Endometrial microvascular endothelial cells (primary cell): Measurements from ENCODE around the gene CD6. TPM values are rescaled to one million over a fixed set of nuclear protein-coding genes. Genes with fewer than 3 reads are reported as not detected.

Experiments used
- in situ Hi-C: cut with HindIII; loops from 2 replicates; pipeline ENCODE4 v1.10.0; 2017; ENCODE audit warnings: low sequenced_read_pairs, low pct_unique_long_range_greater_than_20kb; ENCODE audit errors: inconsistent ontology term
- total RNA-seq: library from RNA; depleted of rRNA; stranded (reverse); fragments of >200 nt; gene quantifications from one replicate; pipeline ENCODE4 v1.2.3, GENCODE V29; 2015; ENCODE audit errors: inconsistent ontology term

CD6 gene
- total RNA-seq, 1 donor from 2014 or later: not detected

DNA sequence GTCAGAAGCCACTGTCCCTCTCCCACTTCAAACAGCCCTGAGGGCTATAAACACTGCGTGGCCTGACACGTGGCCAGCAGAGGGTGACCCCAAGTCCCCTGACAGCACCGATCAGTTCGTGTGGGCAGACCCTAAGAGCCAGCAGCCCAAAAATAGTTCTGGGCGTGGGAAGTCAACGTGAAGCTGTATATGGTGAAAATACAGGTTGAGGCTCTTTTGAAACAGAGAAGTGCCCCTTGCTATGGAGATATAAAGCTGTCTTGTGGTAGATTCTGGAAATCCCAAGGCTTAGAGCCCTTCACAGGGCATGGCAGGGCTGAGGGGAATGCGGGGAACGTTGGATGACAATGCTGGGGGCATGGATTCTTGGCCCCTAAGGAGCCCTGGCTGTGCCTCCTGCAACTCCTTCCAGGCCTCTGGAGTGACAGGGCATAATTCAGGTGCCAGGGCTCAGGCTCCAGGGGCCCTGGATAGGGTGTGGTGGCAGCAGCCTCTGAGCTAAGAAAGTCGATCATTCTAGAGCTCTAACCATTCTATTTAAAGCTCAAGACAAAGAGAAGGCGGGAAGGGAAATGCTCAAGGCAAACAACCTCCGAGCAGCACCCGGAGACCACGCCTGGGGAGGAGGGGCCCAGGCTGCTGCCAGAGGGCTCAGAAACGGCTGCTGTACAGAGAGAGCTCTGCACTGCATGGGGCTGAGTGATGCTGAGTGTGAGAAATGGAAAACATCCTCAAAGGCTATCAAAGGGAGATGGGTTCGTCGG, 70.5 kb downstream of the CD6 start:
- in situ Hi-C loops: no loop called here

DNA sequence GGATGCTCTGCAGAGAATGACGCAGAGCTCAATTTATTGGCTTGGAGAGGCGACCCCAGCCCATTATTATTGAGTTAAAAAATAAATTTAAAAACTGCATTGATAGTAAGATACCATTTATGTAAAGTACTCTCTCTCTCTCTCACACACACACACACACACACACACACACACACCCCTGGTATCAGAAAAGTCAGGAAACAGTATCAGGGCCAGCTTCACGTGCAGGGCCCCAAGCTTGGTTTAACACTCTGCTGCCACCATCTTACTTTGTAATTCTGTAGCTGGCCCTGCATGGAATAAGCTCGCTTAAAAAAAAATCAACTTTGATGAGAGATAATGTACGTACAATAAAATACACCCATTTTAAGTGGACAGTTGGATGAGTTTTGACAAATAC, 71.1 kb downstream of the CD6 start:
- in situ Hi-C loops: no loop called here

DNA sequence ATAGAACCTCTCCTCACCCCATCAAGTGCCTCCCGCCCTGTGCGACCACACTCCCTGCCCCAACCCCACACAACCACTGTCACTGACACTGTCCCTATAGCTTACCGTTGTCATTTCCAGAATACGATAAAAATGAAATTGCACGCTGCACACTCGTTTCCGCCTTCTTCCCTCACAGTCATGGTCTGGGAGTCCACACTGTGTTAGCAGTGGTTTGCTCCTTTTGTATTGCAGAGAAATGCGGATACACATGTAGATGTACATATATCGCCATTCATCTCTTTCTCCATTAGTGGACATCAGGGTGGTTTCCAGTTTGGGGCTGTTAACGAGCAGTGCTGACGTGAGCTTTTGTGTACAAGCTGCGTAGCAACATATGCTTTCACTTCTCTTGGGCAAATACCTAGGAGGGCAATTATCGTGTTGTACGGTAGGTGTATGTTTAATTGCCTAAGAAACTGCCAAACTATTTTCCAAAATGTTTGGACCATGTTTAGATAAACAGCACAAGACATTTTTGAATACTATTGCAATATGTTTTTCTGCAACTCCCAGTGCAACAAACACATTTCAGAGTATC, 71.6 kb downstream of the CD6 start:
- in situ Hi-C loops: no loop called here

DNA sequence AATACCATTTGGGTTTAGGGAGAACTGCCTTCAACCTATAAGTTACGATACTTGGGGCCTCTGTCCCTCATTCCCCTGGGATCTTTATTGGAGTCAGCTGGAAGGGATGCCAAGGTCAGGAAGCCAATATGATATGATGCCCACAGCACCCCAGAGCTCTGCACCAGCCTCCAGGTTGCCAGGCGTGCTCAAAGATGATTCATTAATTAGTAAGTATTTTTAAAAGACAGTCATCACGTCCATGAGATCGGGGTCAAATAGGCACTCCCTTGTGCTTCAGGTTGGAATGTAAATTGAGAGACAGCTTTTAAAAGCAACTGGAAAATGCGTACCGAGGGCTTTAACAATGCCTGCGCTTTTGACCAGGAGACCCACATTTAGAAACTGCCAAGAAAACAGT, 73.8 kb downstream of the CD6 start:
- in situ Hi-C loops: no loop called here

DNA sequence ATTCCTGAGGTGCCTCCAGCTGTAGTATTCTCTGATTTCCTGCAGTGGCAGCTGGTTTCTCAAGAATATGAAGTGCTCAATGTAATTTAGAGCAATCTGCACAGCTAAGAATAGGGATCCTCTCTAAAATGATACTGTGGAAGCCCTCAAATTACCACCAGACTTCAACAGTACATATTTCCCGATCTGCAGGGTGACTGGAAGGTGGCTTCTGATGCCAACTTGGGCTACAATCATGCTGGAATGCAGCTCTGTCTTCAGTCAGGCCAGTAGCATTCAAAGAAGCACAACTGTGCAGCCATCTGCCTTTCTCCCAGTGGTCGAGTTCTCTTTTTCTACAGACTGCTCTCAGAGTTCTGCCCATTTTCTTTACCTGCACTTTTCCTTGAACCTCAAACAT, 75.4 kb downstream of the CD6 start:
- in situ Hi-C loops: no loop called here

DNA sequence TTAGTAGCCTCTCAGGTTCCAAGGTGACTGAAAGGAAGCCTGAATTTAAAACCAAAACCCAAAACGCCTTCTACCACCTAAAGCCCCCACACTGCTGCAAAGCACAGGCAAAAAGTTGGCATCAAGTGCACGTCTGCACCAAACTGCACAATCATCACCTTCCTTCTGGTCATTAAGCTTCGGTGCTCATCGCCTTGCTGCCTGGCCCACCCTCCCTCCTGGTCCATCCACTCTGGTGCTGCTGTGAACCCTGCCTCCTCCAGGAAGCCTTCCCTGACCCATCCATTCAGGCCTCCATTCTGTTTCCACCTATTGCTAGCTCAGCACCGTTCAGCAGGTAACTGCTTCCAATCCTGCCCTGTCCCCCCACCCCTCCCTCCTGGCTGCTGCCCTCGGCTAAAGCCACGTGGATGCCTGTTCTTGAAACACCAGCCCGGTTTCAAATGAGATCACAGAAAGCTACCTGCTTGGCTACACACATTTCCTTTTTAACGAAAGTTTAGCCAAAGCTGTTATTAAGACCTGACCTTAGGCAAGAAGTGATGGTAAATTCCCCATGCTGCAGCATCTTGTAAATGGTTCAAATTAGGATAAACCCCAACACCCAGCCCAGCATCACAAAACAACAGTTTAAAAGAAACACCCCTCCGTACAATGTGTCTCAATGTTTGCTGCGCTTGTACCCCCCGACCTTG, 77.0 kb downstream of the CD6 start:
- in situ Hi-C loops: no loop called here

DNA sequence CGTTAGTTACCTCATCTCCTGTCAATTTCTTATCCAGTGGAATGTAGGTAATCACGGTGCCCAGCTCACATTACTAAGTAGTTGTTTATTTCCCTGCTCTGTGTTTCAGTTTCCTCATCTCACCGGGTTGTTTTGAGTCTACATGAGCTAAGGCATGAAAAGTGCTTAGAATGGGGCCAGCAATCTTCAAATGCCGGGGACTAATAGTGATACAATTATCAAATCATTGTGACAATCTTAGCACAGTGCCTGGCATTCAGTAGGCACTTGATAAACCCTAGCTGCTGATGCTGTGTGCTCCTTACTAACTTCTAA, 77.5 kb downstream of the CD6 start:
- in situ Hi-C loops: no loop called here

DNA sequence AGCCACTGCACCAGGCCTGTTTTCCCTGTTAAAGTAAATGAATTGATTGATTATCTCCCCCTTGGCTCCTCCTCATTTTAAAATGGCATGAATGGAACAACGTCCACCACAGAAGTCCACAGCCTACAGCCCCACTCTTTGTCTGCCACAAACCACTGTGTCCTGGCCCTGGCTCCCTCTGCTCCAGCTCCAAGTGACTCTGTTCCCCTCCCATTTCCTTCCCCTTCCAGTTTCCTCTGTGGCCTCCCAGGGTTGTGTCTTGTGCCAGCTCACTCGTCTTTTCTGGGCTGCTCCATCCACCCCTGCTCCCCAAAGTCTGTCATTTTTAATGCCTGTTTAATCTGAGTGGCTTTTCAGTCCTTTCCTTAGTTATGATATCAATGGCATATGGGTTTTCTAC, 78.4 kb downstream of the CD6 start:
- in situ Hi-C loops: no loop called here

DNA sequence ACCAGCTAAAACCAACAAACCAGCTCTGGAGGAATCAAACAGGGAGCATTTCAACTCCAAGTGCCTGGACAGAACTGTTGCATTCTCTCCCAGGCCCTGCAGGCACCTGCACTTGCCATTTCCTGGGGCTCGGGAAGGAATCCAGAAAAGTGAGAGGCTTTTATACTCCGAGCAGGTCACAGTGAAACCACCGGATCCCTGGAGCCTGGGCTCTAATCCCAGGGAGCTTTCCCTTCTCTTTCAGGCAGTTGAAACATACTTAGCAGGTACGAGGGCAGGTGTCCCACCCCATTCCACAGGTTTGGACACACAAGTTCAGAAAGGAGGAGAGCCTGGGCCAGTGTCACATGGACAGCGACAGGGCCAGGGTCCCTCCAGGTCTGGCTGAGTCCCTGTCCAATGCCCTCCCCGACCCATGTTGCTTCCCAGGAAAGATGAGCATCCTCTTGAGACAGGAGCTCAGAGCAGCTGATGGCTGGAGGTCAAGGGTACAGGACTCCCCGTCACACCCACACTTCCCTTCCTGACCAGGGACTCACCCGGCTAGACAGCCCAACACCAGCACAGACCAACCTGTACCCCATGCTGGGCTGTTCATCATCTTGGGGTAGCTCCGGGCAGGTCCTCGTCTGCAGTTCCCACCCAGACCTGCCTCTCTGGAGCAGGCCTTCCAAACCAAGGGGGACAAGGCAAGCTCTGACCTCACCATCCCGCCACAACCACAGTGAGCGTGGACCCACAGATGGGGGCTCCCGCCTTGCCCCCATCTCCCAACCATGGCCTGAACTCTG, 80.9 kb downstream of the CD6 start:
- in situ Hi-C loops: no loop called here

DNA sequence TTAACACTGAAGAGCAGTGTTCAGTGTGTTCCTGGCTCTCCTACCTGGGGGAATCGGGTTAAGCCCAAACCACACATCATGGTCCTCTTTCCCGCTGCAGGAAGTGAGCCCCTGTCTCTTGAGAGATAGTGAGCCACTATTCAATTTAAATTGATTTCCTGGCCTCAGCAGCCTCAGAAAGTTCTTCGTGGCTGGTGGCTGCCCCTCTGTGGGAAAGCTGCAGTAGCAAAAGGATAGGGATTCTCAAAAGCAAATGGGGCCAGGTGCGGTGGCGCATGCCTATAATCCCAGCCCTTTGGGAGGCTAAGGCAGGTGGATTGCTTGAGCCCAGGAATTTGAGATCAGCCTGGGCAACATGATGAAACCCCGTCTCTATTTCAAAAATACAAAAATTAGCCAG, 81.7 kb downstream of the CD6 start:
- in situ Hi-C loops: no loop called here

DNA sequence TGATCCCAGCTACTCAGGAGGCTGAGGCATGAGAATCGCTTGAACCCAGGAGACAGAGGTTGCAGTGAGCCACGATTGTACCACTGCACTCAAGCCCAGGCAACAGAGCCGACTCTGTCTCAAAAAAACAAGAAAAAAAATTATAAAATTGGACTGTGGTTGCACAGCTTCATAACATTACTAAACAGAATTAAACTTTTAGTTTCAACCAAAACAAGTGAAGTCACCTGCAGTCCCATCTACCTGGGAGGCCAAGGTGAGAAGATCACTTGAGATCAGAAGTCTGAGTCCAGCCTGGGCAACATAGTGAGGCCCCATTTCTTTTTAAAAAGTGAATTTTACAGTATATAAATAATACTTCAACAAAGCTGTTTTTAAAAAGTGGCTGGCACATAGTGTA, 83.0 kb downstream of the CD6 start:
- in situ Hi-C loops: no loop called here

DNA sequence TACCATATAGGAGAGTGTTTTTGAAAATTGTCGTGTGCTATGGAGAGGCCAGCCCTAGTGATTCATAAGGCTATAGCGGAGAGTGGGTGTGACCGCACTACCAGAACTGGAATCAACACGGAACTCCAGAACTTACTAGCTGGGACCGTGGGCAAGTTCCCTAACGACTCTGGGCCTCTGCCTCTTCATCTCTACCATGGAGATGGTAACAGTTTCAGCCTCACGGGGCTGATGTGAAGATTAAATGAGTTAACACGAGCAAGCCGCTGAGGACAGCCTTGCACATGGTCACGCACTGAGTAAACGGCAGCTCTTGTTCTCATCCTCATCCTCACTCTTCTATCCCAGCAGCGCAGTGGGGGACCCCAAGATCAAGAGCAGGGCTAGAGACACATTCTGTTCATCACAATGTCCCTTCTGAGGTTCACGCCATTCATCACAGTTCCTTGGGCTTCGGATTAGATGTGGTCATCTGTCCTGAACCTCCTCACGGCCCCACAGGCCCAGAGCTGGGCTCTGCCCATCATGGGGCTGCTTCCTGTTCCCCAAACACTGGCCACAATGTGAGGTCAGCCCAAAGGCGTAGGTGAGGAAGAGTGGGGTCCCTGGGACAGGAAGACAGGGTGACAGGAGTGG, 83.6 kb downstream of the CD6 start:
- in situ Hi-C loops: no loop called here

DNA sequence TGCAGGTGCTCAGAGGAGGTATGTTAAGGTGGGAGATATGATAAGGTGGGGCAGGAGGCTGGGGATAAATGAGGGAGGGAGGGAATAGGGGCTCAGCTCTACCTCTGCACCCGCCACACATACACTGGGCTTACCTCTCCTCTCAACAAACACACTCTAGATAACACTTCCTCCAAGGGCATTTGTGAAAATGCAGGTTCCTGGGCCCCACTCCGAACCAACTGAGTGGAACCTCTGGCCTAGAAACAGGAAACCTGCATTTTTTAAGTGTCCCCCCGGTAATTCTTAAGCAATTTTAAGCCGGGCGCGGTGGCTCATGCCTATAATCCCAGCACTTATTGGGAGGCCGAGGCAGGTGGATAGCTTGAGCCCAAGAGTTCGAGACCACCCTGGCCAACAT, 84.3 kb downstream of the CD6 start:
- in situ Hi-C loops: no loop called here

DNA sequence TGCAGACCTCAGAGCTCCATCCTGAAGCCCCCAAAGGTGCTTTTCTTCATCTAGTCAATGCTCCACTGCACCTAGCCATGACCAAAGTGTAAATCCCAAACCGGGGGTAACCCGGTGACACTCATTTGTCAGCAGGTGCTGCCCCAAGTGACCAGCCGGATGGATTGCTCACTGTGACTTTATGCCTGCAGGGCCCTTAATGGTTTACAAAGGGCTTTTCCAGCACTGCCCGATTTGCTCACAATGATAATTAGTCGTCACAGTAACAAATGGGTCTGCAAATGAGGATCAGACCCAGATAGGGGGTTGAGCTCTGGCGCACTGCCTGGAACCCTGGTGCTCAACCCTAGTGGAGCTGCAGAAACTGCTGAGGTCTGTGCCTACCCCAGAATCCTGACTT, 85.1 kb downstream of the CD6 start:
- in situ Hi-C loops: no loop called here

DNA sequence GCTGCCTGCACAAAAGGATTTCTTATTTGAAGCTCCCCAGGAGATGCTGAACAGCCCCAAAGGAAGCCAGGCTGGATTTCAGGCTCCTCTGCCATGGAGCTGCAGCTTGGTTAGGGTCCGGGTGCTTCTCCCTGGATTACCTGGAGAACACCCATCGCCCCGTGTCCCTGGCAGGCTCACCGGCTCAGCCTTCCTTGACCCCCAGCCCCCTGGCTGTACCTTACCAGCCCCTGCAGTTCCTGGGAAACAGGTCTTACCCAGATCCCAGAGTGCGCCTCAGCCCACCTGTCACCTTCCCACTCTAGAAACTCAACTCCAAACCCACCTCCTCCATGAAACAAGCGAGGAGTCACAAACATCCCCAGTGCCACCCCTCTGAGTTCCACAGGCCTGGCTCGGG, 85.5 kb downstream of the CD6 start:
- in situ Hi-C loops: no loop called here

DNA sequence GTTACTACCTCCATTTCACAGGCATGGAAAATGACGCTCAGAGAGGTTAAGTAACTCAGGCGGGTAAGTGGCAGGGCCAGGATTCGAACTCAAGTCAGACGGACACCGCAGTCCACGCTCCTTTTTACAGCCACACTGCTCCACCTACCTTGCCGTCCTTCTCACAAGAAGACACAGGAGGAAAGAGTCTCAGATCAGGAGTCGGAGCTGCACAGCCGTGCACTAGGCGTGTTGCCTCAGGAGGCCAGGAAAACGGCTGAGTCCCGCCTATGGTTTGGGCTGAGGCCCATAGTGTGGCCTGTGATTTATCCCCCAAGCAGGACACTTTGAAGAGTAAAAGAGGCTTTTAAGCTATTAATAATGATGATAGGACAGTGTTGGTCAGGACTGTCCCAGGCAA, 86.1 kb downstream of the CD6 start:
- in situ Hi-C loops: no loop called here

DNA sequence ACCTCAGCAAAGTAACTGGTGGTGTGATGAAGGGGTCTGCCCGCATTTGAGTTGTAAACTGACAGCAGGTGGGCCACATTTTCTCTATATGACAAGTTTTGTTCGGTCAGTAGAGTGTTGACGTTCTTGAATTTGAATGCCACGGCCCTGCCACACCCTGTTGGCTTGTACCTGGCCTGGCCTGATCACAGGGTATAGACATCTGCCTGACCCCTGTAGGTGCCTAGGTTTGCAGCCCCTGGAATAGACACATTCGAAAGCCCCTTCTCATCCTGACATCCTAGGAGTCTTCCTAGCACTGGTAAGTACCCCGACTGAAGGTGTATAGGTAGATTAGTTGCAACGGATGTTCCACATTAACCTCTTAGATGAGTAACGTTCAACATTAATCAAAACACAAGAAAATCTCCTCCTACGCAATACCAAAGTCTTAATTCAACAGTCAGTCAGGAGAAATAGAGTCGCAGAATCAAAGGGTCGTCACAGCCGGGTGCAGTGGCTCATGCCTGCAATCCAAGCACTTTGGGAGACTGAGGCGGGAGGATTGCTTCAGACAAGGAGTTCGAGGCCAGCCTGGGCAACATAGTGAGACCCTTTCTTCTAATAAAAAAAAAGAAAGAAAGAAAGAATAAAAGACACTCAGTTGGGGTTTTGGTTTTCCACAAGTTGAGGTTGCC, 87.2 kb downstream of the CD6 start:
- in situ Hi-C loops: no loop called here

DNA sequence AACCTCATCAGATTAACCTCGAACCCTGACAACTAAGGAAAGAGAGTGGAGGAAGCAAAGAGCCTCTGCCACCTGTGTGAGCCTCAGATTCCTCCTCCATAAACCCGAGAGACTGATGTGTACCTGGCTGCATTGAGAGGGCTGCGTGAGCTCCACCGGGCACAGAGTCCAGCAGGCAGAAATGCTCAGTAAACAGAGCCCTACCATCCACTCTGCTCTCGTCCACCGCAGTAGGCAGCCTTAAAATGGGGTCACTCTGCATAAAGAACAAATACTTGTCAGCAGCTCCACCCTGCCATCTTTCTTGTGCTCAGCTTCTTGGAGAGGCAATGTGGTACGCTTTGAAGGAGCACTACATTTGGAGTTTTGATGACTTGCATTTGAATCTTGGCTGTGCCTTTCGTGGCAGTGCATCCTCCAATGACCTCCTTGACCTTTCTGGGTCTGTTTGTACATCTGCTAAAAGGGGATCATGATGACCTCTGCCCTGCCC, 87.8 kb downstream of the CD6 start:
- in situ Hi-C loops: no loop called here
